IMR-90 (cell line): ENCODE data around the gene SPAG9. TPM values are rescaled to one million over a fixed set of nuclear protein-coding genes. Genes with fewer than 3 reads are reported as not detected.

Experiments used
- ATAC-seq: fragments of 200-7000 bp; cut with Tn5 transposase; 2 replicates; pipeline ENCODE4 v1.9.1; 2020; ENCODE audit warnings: low read depth, mild to moderate bottlenecking, moderate library complexity
- BruUV-seq: library from RNA; stranded (reverse); fragments of 400-500 nt; replicated peaks from 2 replicates; lab custom pipeline; 2021; lab: Mats Ljungman, UMichigan
- CTCF ChIA-PET: fragments of 300-600 bp; formaldehyde crosslinking; extraction: SDS; loops from one replicate; lab custom pipeline; 2021; ENCODE audit warnings: antibody characterized with exemption; lab: Yijun Ruan, JAX
- POLR2A ChIA-PET: fragments of 300-600 bp; sonication (Branson Sonifier 250); formaldehyde crosslinking; loops from one replicate; lab custom pipeline; 2022; ENCODE audit warnings: antibody characterized with exemption; ENCODE audit not compliant: unreplicated experiment; lab: Charles Lee
- DNase-seq: peaks from one replicate; pipeline ENCODE4 v3.0.0; 2013
- H2AFZ ChIP-seq: replicated peaks from 2 replicates; pipeline ENCODE3; 2013; ENCODE audit warnings: low read length, mild to moderate bottlenecking; ENCODE audit not compliant: poor library complexity
- H2AK5ac ChIP-seq: 2 replicates; pipeline ENCODE4 v1.6.1; 2013; ENCODE audit warnings: low read depth, low read length, inconsistent platforms
- H2AK9ac ChIP-seq: replicated peaks from 2 replicates; pipeline ENCODE3; 2013; ENCODE audit warnings: mild to moderate bottlenecking, low read depth, low read length, moderate library complexity; ENCODE audit not compliant: poor library complexity
- H2BK120ac ChIP-seq: 2 replicates; pipeline ENCODE4 v1.6.1; 2013; ENCODE audit warnings: low read depth, low read length, inconsistent platforms
- H2BK15ac ChIP-seq: 3 replicates; pipeline ENCODE4 v1.6.1; 2013; ENCODE audit warnings: low read depth, low read length, inconsistent platforms
- H2BK20ac ChIP-seq: 2 replicates; pipeline ENCODE4 v1.6.1; 2013; ENCODE audit warnings: low read depth, mild to moderate bottlenecking, inconsistent platforms, low read length, moderate library complexity
- H2BK5ac ChIP-seq: 2 replicates; pipeline ENCODE4 v1.6.1; 2013; ENCODE audit warnings: mild to moderate bottlenecking, low read depth, low read length, inconsistent platforms; ENCODE audit not compliant: poor library complexity, severe bottlenecking
- H3K14ac ChIP-seq: replicated peaks from 2 replicates; pipeline ENCODE4 v1.6.1; 2013; ENCODE audit warnings: low read depth, low read length, inconsistent platforms
- H3K18ac ChIP-seq: 2 replicates; pipeline ENCODE4 v1.6.1; 2013; ENCODE audit warnings: low read depth, low read length, control low read depth
- H3K23ac ChIP-seq: 2 replicates; pipeline ENCODE4 v1.6.1; 2013; ENCODE audit warnings: low read depth, low read length, inconsistent platforms
- H3K27ac ChIP-seq: 2 replicates; pipeline ENCODE4 v1.5.1; 2013; ENCODE audit warnings: mild to moderate bottlenecking, control low read depth, low read length; ENCODE audit not compliant: insufficient read depth
- H3K27me3 ChIP-seq: 2 replicates; pipeline ENCODE4 v1.6.1; 2013; ENCODE audit warnings: low read length; ENCODE audit not compliant: control insufficient read depth, insufficient read depth
- H3K36me3 ChIP-seq: 2 replicates; pipeline ENCODE4 v1.6.1; 2013; ENCODE audit warnings: low read length, mixed read lengths; ENCODE audit not compliant: control insufficient read depth, insufficient read depth
- H3K4ac ChIP-seq: 2 replicates; pipeline ENCODE4 v1.6.1; 2013; ENCODE audit warnings: low read depth, low read length, inconsistent platforms
- H3K4me1 ChIP-seq: 2 replicates; pipeline ENCODE4 v1.6.1; 2013; ENCODE audit warnings: low read length, mixed read lengths; ENCODE audit not compliant: control insufficient read depth, insufficient read depth
- H3K4me2 ChIP-seq: 2 replicates; pipeline ENCODE4 v1.6.1; 2013; ENCODE audit warnings: low read depth, mild to moderate bottlenecking, control low read depth, low read length, moderate library complexity
- H3K4me3 ChIP-seq: 2 replicates; pipeline ENCODE4 v1.5.1; 2013; ENCODE audit warnings: low read depth, mild to moderate bottlenecking, control low read depth, low read length, moderate library complexity; ENCODE audit not compliant: insufficient read depth
- H3K56ac ChIP-seq: 2 replicates; pipeline ENCODE4 v1.6.1; 2013; ENCODE audit warnings: low read length, inconsistent platforms; ENCODE audit not compliant: insufficient read depth; ENCODE audit errors: extremely low read depth
- H3K79me1 ChIP-seq, 2 experiments: 2 replicates each; pipeline ENCODE4 v1.6.1; 2013; ENCODE audit warnings: low read length in 2 of 2, inconsistent platforms in 1 of 2, low read depth in 1 of 2
- H3K9ac ChIP-seq: 2 replicates; pipeline ENCODE4 v1.6.1; 2013; ENCODE audit warnings: low read depth, low read length, control low read depth
- H3K9me1 ChIP-seq: 2 replicates; pipeline ENCODE4 v1.6.1; 2013; ENCODE audit warnings: low read length, inconsistent platforms; ENCODE audit not compliant: insufficient read depth
- H3K9me3 ChIP-seq: 2 replicates; pipeline ENCODE4 v1.6.1; 2013; ENCODE audit warnings: low read length; ENCODE audit not compliant: control insufficient read depth, insufficient read depth
- H4K20me1 ChIP-seq: 2 replicates; pipeline ENCODE4 v1.6.1; 2013; ENCODE audit warnings: low read length, inconsistent platforms; ENCODE audit not compliant: insufficient read depth
- H4K5ac ChIP-seq: 2 replicates; pipeline ENCODE4 v1.6.1; 2013; ENCODE audit warnings: mild to moderate bottlenecking, low read depth, low read length, control low read depth
- H4K8ac ChIP-seq, 2 experiments: 2 replicates each; pipeline ENCODE4 v1.6.1; 2013; ENCODE audit warnings: low read depth in 2 of 2, low read length in 2 of 2, control low read depth in 1 of 2, inconsistent platforms in 1 of 2
- H4K91ac ChIP-seq: 2 replicates; pipeline ENCODE4 v1.6.1; 2013; ENCODE audit warnings: low read depth, low read length, inconsistent platforms; ENCODE audit not compliant: insufficient read depth
- BHLHE40 ChIP-seq: fragments of 150-350 bp; IDR thresholded peaks from 2 replicates; pipeline ENCODE4 v1.6.1; 2016; ENCODE audit warnings: mild to moderate bottlenecking, low read depth, low read length
- CEBPB ChIP-seq: IDR thresholded peaks from 2 replicates; pipeline ENCODE4 v1.6.1; 2012; ENCODE audit warnings: low read depth, low read length, improper control_type of control experiment
- FOS ChIP-seq: fragments of 150-350 bp; IDR thresholded peaks from 2 replicates; pipeline ENCODE4 v1.6.1; 2016; ENCODE audit warnings: low read depth, low read length
- MXI1 ChIP-seq: IDR thresholded peaks from 2 replicates; pipeline ENCODE4 v1.6.1; 2012; ENCODE audit warnings: low read depth, mild to moderate bottlenecking, low read length, moderate library complexity, borderline replicate concordance
- NFE2L2 ChIP-seq: fragments of 150-350 bp; IDR thresholded peaks from 2 replicates; pipeline ENCODE4 v1.6.1; 2016; ENCODE audit warnings: low read depth, mild to moderate bottlenecking, low read length
- RCOR1 ChIP-seq: IDR thresholded peaks from 2 replicates; pipeline ENCODE4 v1.6.1; 2012; ENCODE audit warnings: mild to moderate bottlenecking, low read length, improper control_type of control experiment; ENCODE audit not compliant: insufficient replicate concordance
- RFX5 ChIP-seq: IDR thresholded peaks from 2 replicates; pipeline ENCODE4 v1.8.0; 2012; ENCODE audit warnings: low read depth, mild to moderate bottlenecking, low read length, moderate library complexity
- SMC3 ChIP-seq: fragments of 150-350 bp; IDR thresholded peaks from 2 replicates; pipeline ENCODE4 v1.6.1; 2016; ENCODE audit warnings: low read depth, mild to moderate bottlenecking, antibody characterized with exemption, low read length, moderate library complexity
- USF2 ChIP-seq: fragments of 150-350 bp; IDR thresholded peaks from 2 replicates; pipeline ENCODE4 v1.6.1; 2017; ENCODE audit warnings: mild to moderate bottlenecking, antibody characterized with exemption, low read length, low read depth
- WGBS, 2 experiments: methylation state at CpG; one replicate each; pipeline versions ENCODE4 v1.1.5 to v1.1.7; 2013; ENCODE audit warnings: missing lambda C conversion rate in 2 of 2; ENCODE audit not compliant: insufficient read length in 1 of 2; ENCODE audit errors: extremely low coverage in 2 of 2; 5-methylcytosine and 5-hydroxymethylcytosine counted together
- dilution Hi-C: fragments of 300-500 bp; cut with HindIII; formaldehyde crosslinking; loops from one replicate; pipeline ENCODE4 v1.14.3; 2018; ENCODE audit warnings: low sequenced_read_pairs; ENCODE audit not compliant: unreplicated experiment
- in situ Hi-C: fragments of 300-500 bp; cut with MboI; formaldehyde crosslinking; loops from 3 replicates; pipeline ENCODE4 v1.14.3; 2019; ENCODE audit warnings: low sequenced_read_pairs, inconsistent platforms, mixed read lengths
- intact Hi-C: fragments of 100-400 bp; cut with micrococcal nuclease; formaldehyde crosslinking; loops from 2 replicates; pipeline ENCODE4 v1.10.0; 2022
- polyA plus RNA-seq, 3 experiments: library from polyadenylated mRNA; depleted of rRNA; stranded (reverse); fragments of >200 nt; gene quantifications; 2 replicates each; pipeline ENCODE4 v1.2.3, GENCODE V29; 2012; ENCODE audit warnings: low replicate concordance in 1 of 3
- total RNA-seq: library from RNA; depleted of rRNA; stranded (reverse); fragments of >200 nt; gene quantifications from 2 replicates; pipeline ENCODE4 v1.2.3, GENCODE V29; 2012
- TF ChIP-seq, protein P1 (sequence below): fragments of 150-350 bp; IDR thresholded peaks from 2 replicates; pipeline ENCODE4 v1.6.1; 2016; ENCODE audit warnings: low read depth, mild to moderate bottlenecking, low read length, moderate library complexity, borderline replicate concordance

The SPAG9 gene
- total and polyA plus RNA-seq, 2 of the 4 experiments (the other 2 are of a cell fraction) = 26.7 to 75.5 TPM

GRCh38 chr17:50916708-50917417, 203.8 kb downstream of the SPAG9 start:
- Histone ChIP-seq H3K79me1 (no peaks in the 10 kb centered on the region), H3K23ac (no peak overlapping the region), H2BK15ac (no peak overlapping the region), H3K36me3 (no peaks in the 10 kb centered on the region), H3K27me3 (peaks cover 4% of the 10 kb centered on the region), H3K56ac (no peak overlapping the region), H2AK5ac (peak overlapping the region; percentile 8; the same call in 1 of the 2 replicates), H3K4me2 (no peak overlapping the region), H3K4me3 (no peak overlapping the region), H3K9ac (no peak overlapping the region), H4K20me1 (no peaks in the 10 kb centered on the region), H3K4me1 (peaks cover 6% of the 10 kb centered on the region), H2BK20ac (no peak overlapping the region), H3K27ac (no peak overlapping the region), H3K9me3 (no peaks in the 10 kb centered on the region), H2AK9ac (no peak overlapping the region), H2AFZ (no peak overlapping the region), H4K5ac (no peak overlapping the region), H3K9me1 (no peaks in the 10 kb centered on the region), H3K18ac (no peak overlapping the region), H4K91ac (no peak overlapping the region), H4K8ac (no peak overlapping the region), H2BK120ac (no peak overlapping the region), H2BK5ac (no peak overlapping the region), H3K4ac (no peak overlapping the region), H3K14ac (peak overlapping the region; percentile 59; the same call in 1 of the 2 replicates)
- dilution Hi-C loops = no loop called here
- TF ChIP-seq USF2 (no peak), MXI1 (no peak), RFX5 (no peak), FOS (no peak), NFE2L2 (no peak), CEBPB (no peak), SMC3 (no peak), RCOR1 (no peak), BHLHE40 (no peak)
- TF ChIP-seq, protein P1, sequence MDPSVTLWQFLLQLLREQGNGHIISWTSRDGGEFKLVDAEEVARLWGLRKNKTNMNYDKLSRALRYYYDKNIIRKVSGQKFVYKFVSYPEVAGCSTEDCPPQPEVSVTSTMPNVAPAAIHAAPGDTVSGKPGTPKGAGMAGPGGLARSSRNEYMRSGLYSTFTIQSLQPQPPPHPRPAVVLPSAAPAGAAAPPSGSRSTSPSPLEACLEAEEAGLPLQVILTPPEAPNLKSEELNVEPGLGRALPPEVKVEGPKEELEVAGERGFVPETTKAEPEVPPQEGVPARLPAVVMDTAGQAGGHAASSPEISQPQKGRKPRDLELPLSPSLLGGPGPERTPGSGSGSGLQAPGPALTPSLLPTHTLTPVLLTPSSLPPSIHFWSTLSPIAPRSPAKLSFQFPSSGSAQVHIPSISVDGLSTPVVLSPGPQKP = no peak
- CTCF ChIA-PET = no interaction called here
- intact Hi-C loops = no loop called here
- DNase-seq (no peak), ATAC-seq (no peak)
- in situ Hi-C loops = no loop called here
- POLR2A ChIA-PET = interaction anchor here (1.5 kb wide), 1 partner anchor 50 kb away, joined by 3 read pairs; no protein-coding TSS in a partner anchor
- no TSS peak for BruUV-seq
- 85% methylated on average over 5 of the region's 18 CpGs; no CpG with 5 or more reads in 1 of the 2 experiments for WGBS, 2 experiments
